ENCODE results near the gene MS4A6A. TPM values are rescaled to one million over a fixed set of nuclear protein-coding genes. Genes with fewer than 3 reads are reported as not detected.

The MS4A6A gene
- total and polyA plus RNA-seq, 9 donors: 18.8 to 29.2 (median 25.0) TPM

Other genes with a start within 250 kb of the MS4A6A start
- gene OOSP1, start 244.7 kb downstream of the MS4A6A start, total RNA-seq: not detected
- not detected for gene OOSP1, start 244.7 kb downstream of the MS4A6A start, polyA plus RNA-seq (ENCODE audit: insufficient read depth in 1 of 8, insufficient read length in 8 of 8, low replicate concordance in 1 of 8)
- gene OOSP4A, start 219.1 kb downstream of the MS4A6A start, total RNA-seq: not detected
- not detected for gene OOSP4A, start 219.1 kb downstream of the MS4A6A start, polyA plus RNA-seq (ENCODE audit: insufficient read depth in 1 of 8, insufficient read length in 8 of 8, low replicate concordance in 1 of 8)
- gene OOSP4B, start 165.9 kb downstream of the MS4A6A start, total RNA-seq: not detected
- not detected for gene OOSP4B, start 165.9 kb downstream of the MS4A6A start, polyA plus RNA-seq (ENCODE audit: insufficient read depth in 1 of 8, insufficient read length in 8 of 8, low replicate concordance in 1 of 8)
- not detected for gene OOSP2, start 142.7 kb downstream of the MS4A6A start, total RNA-seq
- not detected for gene OOSP2, start 142.7 kb downstream of the MS4A6A start, polyA plus RNA-seq (ENCODE audit: insufficient read depth in 1 of 8, insufficient read length in 8 of 8, low replicate concordance in 1 of 8)
- 0.49 TPM for gene MS4A3, start 126.4 kb downstream of the MS4A6A start, total RNA-seq
- 1 to 10 TPM in 4 of 8 donors, under 1 TPM in 4; 0.36 to 2.0 (median 0.99) TPM for gene MS4A3, start 126.4 kb downstream of the MS4A6A start, polyA plus RNA-seq (ENCODE audit: insufficient read depth in 1 of 8, insufficient read length in 8 of 8, low replicate concordance in 1 of 8)
- 0.40 TPM for gene MS4A2, start 94.4 kb downstream of the MS4A6A start, total RNA-seq
- under 1 TPM in 7 of 8 donors, not detected in 1; 0.05 to 0.29 (median 0.20) TPM for gene MS4A2, start 94.4 kb downstream of the MS4A6A start, polyA plus RNA-seq (ENCODE audit: insufficient read depth in 1 of 8, insufficient read length in 8 of 8, low replicate concordance in 1 of 8)
- gene MS4A4E, start 60.1 kb upstream of the MS4A6A start, total RNA-seq: 0.18 TPM
- gene MS4A4E, start 60.1 kb upstream of the MS4A6A start, polyA plus RNA-seq (ENCODE audit: insufficient read depth in 1 of 8, insufficient read length in 8 of 8, low replicate concordance in 1 of 8): 1 to 10 TPM; 1.4 to 2.4 (median 1.9) TPM
- gene MS4A4A, start 97.6 kb upstream of the MS4A6A start, total RNA-seq: 10.3 TPM
- gene MS4A4A, start 97.6 kb upstream of the MS4A6A start, polyA plus RNA-seq (ENCODE audit: insufficient read depth in 1 of 8, insufficient read length in 8 of 8, low replicate concordance in 1 of 8): 10 to 100 TPM in 5 of 8 donors, 1 to 10 TPM in 3; 6.9 to 18.5 (median 11.7) TPM
- gene MS4A6E, start 144.2 kb upstream of the MS4A6A start, total RNA-seq: not detected
- not detected for gene MS4A6E, start 144.2 kb upstream of the MS4A6A start, polyA plus RNA-seq (ENCODE audit: insufficient read depth in 1 of 8, insufficient read length in 8 of 8, low replicate concordance in 1 of 8)
- gene MS4A7, start 195.4 kb upstream of the MS4A6A start, total RNA-seq: 7.4 TPM
- 10 to 100 TPM in 1 of 8 donors, 1 to 10 TPM in 7; 3.2 to 13.7 (median 8.1) TPM for gene MS4A7, start 195.4 kb upstream of the MS4A6A start, polyA plus RNA-seq (ENCODE audit: insufficient read depth in 1 of 8, insufficient read length in 8 of 8, low replicate concordance in 1 of 8)
- 0.35 TPM for gene MS4A14, start 213.4 kb upstream of the MS4A6A start, total RNA-seq
- gene MS4A14, start 213.4 kb upstream of the MS4A6A start, polyA plus RNA-seq (ENCODE audit: insufficient read depth in 1 of 8, insufficient read length in 8 of 8, low replicate concordance in 1 of 8): under 1 TPM; 0.20 to 0.39 (median 0.29) TPM
- gene MS4A5, start 246.5 kb upstream of the MS4A6A start, total RNA-seq: not detected
- gene MS4A5, start 246.5 kb upstream of the MS4A6A start, polyA plus RNA-seq (ENCODE audit: insufficient read depth in 1 of 8, insufficient read length in 8 of 8, low replicate concordance in 1 of 8): not detected

Data from muscle of leg (tissue), 9 donors.